Spleen (tissue), 7 donors: Measurements from ENCODE around the gene CARD16.

Experiments used
- POLR2AphosphoS5 ChIP-seq, 3 donors: sonication (generic); formaldehyde crosslinking; IDR thresholded peaks; one replicate each; pipeline ENCODE4 v1.5.1; 2017; ENCODE audit warnings: antibody characterized with exemption in 3 of 3
- TF ChIP-seq, protein P1 (sequence below), 11 experiments: fragments of 200-600 bp in 7 of 11; fragments of 450-650 bp in 4 of 11; sonication (generic) in 4 of 11; IDR thresholded peaks in 8 of 11; conservative IDR thresholded peaks in 3 of 11; 1 replicate in 7 of 11; 2 replicates in 4 of 11; pipeline versions ENCODE4 v1.4.0 to v1.8.0; 2016 to 2021; ENCODE audit warnings: antibody characterized with exemption in 11 of 11, inconsistent platforms in 4 of 11, mild to moderate bottlenecking in 1 of 11
- donor health status: DM: no; HTN: no; CAD: no; lungs with moderate emphysema.
- donor health status: DM: no; HTN: no; CAD: no.
- donor health status: DM: no; HTN: no; CAD: no.

DNA sequence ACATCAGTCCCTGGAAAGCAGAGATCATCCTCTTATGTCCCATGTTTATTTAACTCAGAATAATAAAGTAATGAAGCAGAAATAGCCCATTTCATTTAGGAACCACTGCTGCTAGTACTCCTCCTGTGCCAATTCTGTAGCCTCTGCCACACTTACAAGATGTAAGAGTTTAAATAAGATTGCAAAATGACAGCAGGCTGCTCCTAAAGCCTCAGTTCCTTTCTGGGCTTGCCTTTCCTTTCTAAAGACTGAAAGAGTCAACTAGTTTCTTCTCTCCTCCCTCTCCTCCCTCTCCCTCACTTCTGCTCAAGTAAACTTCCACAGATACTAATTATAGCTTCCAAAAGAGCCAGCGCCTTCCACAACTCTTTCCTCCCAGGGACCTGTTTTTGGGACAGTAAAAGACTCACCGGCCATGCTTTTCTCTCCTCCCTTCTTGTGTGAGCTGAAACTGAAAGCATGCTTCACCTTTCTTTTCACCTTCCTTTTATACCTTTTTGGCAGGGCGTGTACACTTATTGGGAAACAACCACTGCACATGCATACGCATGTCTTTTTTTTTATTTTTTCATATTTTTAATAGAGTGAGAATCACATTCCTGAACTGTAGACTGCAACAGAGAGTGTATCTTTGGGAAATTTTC is 26.1 kb upstream of the CARD16 start:
- TF ChIP-seq, protein P1, sequence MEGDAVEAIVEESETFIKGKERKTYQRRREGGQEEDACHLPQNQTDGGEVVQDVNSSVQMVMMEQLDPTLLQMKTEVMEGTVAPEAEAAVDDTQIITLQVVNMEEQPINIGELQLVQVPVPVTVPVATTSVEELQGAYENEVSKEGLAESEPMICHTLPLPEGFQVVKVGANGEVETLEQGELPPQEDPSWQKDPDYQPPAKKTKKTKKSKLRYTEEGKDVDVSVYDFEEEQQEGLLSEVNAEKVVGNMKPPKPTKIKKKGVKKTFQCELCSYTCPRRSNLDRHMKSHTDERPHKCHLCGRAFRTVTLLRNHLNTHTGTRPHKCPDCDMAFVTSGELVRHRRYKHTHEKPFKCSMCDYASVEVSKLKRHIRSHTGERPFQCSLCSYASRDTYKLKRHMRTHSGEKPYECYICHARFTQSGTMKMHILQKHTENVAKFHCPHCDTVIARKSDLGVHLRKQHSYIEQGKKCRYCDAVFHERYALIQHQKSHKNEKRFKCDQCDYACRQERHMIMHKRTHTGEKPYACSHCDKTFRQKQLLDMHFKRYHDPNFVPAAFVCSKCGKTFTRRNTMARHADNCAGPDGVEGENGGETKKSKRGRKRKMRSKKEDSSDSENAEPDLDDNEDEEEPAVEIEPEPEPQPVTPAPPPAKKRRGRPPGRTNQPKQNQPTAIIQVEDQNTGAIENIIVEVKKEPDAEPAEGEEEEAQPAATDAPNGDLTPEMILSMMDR (IDR thresholded peaks at IDR 0.05 in 8 of 11, conservative IDR thresholded peaks at IDR 0.05 in 3 of 11): no peak
- no peak for TF ChIP-seq POLR2AphosphoS5 (IDR thresholded peaks at IDR 0.05)
